TTC549 (cell line): Measurements from ENCODE around the gene SLC25A25.

ENCODE experiments used
- FAIRE-seq: peaks from 2 replicates; lab custom pipeline; 2012; peaks lifted over from hg19 to GRCh38; lab: Jason Lieb, UNC

SLC25A25 gene

DNA sequence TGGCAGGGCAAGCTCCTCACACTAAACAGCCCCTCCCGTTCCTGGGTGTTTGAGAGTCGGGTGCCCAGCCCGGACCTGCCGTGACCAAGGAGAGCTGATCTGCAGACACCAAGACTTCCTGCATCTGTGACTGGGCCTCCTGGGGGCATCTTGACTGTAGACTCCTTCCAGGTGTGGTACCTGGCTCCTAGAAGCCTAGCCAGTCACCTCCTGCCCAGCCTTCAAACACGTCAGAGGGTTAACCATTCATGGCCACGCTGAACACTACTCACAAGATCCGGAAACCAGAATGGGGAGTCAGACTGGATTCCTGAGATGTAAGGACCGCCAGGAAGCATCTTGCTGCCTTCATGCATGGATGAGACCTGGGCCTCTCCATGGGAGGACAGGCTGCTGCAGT lies 77.5 kb downstream of the SLC25A25 start:
- no peak for FAIRE-seq

DNA sequence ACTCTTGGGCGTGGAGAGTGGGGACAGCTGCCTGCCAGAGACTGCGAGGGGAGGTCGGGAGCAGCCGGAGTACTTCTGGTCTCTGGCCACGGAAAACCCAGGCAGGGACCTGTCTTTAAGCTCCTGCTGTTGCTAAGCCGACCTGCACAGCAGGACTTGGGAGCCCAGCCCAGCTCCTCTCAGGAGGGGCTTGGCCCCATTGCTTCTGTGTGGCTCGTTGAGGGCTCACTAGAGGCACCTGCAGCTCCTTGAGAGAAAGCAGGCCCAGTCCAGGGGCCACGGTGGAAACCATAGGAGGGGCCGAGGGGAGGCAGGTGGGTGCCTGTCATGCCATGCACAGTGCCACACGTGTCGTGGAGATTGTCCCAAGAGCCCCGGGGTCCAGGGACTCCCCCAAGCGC lies 77.9 kb downstream of the SLC25A25 start:
- FAIRE-seq, result no peak

DNA sequence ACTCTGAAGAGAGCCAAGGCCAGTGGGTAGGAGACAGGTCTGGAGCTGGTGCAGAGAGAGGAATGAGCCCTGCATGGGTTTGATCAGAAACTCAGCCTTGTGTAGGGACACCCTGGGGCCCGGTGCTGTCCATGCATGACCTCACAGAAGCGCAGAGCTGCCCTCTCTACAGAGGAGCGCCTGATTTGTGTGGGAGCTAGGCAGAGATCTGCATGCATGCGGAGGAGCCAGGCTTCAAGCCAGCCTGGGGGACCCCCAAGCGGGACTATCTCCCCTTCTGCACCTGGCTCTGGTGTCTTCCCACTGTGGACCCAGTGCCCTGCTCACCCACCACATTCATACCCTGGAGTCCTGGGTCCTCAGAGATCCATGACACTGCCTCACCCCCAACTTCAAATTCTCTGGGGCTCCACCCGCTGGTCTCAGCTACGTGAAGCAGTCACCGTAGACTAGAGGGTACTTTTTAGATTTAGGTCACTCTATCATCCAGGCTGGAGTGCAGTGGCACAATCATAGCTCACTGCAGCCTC lies 78.6 kb downstream of the SLC25A25 start:
- FAIRE-seq, result no peak

DNA sequence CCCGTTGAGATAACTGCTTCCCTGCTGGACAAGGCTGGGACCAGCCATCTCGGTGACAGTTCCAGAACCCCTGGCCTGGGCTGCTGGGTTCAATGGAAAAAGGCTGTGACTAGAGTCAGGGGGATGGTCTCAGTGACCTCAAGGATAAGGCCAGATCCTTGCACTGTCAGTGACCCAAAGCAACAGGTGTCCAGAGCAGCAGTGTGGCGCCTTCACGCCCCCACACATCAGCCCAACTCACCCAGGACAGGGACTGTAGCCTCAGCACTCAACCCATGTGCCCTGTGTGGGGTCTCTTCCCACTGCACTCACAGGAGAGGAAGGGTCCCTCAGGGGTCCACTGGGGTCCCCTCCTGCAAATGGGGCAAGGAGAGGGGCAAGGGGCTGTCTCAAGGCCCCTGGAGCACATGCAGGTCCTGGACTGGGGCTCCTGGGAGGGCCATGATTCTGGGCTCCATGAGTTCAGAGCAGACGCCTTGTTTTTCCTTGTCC lies 80.5 kb downstream of the SLC25A25 start:
- FAIRE-seq, result no peak

DNA sequence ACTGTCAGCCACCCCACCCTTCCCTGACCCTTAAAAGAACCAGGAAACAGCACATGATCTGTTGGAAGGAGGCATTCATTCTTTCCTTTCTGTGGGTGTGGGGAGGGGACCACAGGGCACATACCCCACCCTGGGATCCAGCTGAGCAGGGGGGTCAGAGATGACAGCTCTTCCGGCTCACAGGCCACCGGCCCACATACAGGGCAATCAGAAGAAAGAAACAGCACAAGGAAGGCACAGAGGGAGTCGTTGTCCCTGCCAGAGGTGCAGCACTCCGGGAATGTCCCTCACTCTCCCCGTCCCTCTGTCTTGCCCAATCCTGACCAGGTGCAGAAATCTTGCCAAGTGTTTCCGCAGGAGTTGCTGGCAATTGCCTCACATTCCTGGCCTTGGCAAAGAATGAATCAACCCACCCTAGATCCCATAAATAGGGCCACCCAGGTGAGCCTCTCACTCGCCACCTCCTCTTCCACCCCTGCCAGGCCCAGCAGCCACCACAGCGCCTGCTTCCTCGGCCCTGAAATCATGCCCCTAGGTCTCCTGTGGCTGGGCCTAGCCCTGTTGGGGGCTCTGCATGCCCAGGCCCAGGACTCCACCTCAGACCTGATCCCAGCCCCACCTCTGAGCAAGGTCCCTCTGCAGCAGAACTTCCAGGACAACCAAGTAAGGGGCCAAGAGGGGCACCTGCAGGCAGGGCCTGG lies 81.1 kb downstream of the SLC25A25 start, which contains the start of gene LCN2:
Gene LCN2, plus strand, starts transcription at position 453 of the 701 bp plus-strand sequence. Its CDS starts 73 bp downstream, at position 526.
- FAIRE-seq, result no peak

DNA sequence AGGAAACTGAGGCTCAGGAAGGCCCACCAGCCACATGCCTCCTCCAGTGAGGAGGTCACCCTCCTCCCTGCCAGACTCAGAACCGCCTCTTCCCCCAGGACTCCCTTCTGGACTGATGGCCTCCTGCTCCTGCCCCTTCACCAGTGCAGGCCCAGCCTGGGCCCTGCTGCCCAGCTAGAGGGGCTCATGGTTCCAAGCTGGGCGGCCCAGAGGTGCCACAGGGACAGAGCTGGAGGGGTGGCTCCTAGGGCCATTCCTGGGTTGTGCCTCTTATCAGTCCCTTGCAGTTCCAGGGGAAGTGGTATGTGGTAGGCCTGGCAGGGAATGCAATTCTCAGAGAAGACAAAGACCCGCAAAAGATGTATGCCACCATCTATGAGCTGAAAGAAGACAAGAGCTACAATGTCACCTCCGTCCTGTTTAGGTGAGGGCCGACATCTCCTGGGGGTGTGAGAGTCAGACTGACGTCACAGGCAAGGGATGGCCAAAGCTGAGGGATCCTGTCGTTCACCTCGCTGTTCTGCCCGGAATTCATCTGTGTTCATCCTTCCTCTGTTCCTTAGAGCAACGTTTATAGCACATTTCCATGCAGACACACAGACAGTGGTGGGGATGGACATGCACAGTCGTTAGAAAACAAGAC lies 82.0 kb downstream of the SLC25A25 start:
- no peak for FAIRE-seq

DNA sequence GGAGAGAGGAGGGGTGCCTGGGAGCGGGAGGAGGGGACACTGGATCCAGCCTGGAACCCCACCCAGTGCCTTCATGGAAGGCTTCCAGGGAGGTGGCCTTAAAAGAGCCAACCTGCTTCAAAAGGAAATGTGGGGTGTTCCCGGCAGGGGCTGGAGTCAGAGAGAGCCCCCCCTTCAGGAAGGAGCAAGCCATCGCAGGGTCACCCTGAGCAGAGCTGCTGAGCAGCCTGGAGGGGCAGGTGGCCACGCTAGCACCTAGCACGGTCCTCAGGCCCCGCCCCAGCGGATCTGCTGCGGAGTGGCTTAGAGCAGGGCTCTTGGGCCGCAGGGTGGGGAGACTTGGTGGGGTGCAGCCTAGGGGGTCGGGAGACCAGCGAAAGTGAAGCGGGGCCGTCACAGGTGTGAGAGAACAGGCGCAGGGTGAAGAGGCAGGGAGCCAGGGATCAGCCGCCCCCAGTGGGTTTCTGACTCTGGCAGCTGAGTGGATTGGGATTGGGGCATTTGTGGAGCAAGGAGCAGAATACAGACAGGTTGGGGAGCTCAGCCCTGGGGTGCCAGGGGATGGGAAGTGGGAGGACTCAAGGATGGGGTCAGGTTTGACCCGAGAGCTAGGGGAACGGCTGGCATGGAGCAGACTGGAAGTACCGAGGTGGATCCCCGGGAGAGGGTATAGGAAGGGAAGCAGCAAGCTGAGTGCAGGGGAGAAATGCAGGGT lies 82.7 kb downstream of the SLC25A25 start:
- FAIRE-seq, result no peak

DNA sequence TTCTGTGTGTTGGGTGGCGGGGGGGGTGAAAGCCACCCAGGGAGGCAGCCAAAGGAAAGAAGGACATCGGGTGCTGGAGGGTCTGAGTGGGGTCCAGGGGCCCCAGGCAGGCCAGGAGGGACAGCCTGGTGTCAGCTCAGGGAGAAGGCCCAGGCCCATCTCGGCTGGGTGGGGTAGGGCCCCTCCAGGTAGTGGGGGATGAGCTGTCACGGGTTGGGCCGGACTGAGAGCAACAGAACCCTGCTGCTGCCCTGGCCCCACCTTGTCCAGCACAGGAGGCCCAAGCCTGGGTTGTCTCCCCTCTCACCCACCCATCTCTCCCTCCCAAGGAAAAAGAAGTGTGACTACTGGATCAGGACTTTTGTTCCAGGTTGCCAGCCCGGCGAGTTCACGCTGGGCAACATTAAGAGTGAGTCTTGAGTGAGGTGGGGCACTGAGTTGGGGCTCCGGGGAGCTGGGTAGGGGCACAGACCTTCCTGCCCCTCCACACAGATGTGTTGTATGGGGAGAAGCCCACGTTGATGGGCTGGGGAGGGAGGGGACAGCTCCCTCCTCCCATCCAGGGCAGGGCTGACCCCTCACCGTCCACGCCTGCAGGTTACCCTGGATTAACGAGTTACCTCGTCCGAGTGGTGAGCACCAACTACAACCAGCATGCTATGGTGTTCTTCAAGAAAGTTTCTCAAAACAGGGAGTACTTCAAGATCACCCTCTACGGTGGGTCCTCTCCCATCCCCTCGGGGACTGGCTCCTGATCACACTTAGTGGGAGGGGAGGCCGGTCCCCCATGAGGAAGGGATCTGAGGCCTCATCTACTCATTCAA lies 83.5 kb downstream of the SLC25A25 start:
- FAIRE-seq, result no peak

DNA sequence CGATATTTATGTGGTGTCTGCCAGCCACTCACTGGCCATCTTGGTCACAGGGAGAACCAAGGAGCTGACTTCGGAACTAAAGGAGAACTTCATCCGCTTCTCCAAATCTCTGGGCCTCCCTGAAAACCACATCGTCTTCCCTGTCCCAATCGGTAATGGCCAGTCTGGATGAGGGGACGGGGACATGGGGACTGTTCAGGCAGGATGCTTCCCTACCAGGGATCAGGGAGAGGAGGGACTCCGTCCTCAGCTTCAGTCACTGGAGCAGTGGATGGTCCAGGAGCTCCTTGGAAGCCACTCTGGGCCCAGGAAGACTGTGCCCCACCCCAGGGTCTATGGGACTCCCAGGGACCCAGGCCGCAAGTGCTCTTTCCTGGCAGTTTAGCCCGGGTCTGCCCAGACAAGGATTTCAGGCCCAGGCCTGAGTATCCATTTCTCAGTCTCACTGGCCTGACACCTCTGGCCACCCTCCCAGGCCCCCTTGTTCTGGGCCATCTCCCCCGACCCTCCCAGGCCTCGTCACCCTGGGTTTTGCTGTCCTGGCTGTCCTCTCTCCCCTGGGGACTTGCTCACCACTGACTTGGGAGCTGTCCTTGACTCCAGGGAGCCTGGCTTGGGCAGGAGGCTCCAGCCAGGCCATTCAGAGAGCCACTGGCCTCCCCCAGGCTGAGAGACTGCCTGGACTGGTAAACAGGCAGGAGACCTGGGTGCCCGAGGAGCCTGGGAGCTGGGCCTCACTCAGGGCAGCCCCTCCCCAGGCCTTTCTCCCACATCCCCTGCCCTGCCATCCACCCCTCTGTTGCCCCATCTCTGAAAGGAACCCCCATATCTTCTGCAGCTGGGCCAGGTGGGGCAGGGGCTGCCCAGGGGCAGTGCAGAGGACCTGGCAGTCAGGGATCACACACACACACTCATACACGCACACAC lies 84.4 kb downstream of the SLC25A25 start:
- FAIRE-seq, result no peak

DNA sequence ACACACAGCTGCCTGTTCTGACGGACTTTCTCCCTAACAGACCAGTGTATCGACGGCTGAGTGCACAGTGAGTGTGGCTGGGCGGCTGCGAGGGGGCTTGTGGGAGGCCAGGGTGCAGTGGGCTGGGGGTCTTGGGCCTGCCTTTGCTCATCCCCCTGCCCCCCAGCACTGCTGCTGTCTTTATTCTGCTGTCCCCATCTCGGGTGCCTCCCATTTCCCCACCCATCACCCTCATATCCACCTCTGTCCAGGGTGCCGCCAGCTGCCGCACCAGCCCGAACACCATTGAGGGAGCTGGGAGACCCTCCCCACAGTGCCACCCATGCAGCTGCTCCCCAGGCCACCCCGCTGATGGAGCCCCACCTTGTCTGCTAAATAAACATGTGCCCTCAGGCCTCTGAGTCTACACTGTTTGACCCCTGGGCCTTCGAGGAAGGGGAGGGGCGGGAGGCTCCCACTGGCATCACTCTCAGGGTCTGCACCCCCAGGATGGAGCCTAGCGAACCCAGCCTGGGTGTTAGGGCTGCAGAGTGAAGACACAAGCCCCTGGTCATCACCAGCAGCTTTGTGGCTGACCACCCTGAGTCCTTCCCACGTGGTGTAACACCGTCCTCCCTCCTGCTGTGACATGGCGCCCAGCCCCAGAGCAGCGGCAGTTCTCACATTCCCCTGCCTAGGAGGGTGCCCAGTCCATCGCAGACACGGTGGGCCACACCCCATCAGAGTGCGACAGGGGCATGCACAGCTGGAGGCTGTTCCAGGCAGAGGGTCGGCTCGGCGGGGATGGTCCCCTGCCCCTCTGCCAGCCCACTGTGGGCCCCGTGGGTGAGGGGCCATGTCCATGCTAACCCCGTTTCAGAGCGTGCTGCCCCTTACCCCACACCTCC lies 85.3 kb downstream of the SLC25A25 start:
- no peak for FAIRE-seq

DNA sequence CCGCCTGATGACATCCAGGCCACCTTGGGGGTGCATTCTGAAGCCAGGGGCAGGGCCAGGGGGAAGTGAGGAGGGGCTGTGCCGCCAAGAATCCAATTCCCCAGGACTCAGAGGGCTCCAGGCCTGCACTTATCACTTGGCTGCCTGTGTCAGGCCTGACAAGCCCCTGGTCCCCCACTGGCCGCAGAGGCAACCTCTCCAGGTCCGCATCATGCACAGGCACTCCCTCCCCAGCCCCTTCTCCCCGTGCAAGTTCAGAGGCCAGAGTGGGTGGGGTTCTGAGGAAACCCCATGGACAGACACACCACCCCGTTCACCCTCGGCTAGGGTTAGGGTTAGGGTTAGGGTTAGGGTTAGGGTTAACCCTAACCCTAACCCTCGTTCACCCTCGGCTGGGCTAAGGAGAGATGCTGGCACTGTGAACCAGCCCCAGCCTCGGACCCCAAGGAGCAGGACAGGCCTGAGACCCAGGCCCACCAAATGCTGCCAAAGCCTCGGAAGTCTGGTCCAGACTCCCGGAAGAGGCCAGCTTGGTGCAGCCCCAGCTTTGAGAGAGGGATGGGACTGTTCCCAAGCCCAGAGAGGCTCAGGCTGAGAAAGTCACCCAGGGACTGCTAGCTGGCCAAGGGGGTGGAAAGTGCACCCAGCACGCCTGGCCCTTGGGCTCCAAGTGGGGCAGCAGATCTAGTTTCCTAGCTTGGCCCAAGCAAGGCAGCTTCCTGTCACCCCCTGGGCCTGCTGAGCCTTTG lies 86.1 kb downstream of the SLC25A25 start:
- FAIRE-seq, result no peak

DNA sequence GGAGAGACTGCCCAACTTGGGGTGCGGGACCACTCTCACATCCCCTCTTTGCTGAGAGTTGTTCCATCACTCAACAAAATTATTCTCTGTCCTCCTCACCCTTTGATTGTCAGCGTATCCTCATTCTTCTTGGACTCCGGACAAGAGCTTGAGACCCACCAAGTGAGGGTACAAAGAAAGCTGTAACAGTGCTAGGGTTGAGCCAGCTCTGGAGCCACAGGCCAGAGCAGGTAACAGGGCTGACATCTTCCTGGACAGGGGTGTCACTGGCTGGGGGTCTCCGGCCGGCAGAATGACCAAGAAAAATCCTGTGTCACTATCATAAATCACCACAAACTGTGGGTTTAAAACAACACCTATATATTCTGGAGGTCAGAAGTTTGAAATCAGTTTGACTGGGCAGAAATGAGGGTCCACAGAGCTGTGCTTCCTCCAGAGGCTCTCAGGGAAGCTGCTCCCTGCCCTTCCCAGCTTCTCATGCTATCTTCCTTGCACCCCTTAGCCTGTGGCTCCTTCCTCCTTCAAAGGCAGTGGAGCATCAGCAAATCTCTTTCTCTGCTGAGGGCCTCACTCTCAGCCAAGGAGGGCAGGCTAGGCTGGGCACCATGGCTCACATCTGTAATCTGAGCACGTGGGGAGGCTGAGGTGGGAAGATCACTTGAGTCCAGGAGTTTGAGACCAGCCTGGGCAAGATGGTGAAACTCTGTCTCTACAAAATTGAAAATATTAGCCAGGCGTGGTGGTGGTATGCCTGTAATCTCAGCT lies 87.9 kb downstream of the SLC25A25 start:
- no peak for FAIRE-seq
